Upper lobe of right lung (tissue), 1 donor: Measurements from ENCODE around the gene OGFR. TPM values are rescaled to one million over a fixed set of nuclear protein-coding genes. Genes with fewer than 3 reads are reported as not detected.

Experiments used
- ATAC-seq: fragments of 200-7000 bp; cut with Tn5 transposase; one replicate; pipeline ENCODE4 v1.9.1; 2020; ENCODE audit warnings: mild to moderate bottlenecking, moderate library complexity
- DNase-seq: peaks from one replicate; pipeline ENCODE4 v3.0.0-alpha.2; 2020
- H3K27ac ChIP-seq: fragments of 200-600 bp; one replicate; pipeline ENCODE4 v1.8.0; 2022
- H3K27me3 ChIP-seq: fragments of 200-600 bp; one replicate; pipeline ENCODE4 v1.8.0; 2022; ENCODE audit warnings: mild to moderate bottlenecking
- H3K36me3 ChIP-seq: fragments of 200-600 bp; one replicate; pipeline ENCODE4 v1.8.0; 2022
- H3K4me1 ChIP-seq: fragments of 200-600 bp; one replicate; pipeline ENCODE4 v1.8.0; 2022
- H3K4me3 ChIP-seq: fragments of 200-600 bp; one replicate; pipeline ENCODE4 v1.8.0; 2022; ENCODE audit warnings: mild to moderate bottlenecking
- H3K9me3 ChIP-seq: fragments of 200-600 bp; one replicate; pipeline ENCODE4 v1.8.0; 2022
- intact Hi-C: fragments of 100-400 bp; cut with DNase I; formaldehyde crosslinking; loops from one replicate; pipeline ENCODE4 v1.11.0; 2022
- total RNA-seq: library from RNA; stranded (reverse); fragmentation: NEBNext Ultra II Directional; extraction: Animal tissue kit (Norgen Biotek cat#: 25700); gene quantifications from one replicate; pipeline ENCODE4 v1.2.1, GENCODE V29; 2021
- TF ChIP-seq, protein P1 (sequence below): fragments of 200-600 bp; IDR thresholded peaks from one replicate; pipeline ENCODE4 v1.8.0; 2022; ENCODE audit warnings: antibody characterized with exemption
- donor health status: DM: no; HTN: yes; CAD: no; lungs with severe emphysema.

OGFR gene
- total RNA-seq, 1 donor from 2014 or later = 58.2 TPM

DNA sequence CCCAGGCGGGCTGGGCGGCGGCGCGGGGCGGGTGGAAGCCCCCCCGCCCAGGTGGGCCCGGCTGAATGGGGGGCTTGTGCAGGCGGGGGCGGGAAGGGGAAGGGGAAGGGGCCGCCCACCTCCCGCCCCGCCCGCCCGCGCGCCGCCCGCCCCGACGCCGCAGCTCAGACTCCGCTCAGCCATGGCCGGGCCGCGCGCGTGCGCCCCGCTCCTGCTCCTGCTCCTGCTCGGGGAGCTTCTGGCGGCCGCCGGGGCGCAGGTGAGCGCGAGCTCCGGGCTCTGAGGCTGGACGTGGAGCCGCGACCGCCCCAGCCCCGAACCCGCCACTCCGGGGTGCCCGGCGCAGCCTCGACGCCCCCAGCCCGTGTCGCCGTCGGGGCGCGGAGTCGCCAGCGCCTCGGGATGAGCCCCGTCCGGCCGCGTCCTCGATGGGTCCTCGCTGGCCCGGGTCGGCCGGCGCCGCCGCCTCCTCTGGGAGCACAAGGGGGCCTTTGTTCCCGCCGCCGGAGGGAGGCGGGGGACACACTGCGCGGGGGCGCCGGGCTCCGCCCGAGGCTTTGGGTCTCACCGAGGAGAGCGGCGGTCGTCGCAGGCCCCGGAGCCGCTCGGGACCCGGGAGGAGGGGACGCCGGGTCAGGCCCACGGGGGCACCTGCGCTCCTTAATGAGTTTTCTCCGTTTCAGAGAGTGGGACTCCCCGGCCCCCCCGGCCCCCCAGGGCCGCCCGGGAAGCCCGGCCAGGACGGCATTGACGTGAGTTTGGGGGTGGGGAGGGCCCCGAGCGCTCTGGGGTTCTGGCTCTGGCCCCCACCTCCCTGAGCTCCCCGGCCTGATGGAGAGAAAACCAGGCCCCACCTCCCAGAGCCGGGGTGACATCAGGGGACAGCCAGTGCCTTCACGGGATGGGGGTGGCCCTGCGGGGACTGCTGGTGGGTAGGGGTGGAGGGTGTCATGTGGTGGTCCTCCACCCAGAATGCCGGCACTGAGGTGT lies 12.5 kb downstream of the OGFR start, which contains the start of gene COL9A3:
COL9A3 (plus strand) TSS at position 167 of the 990 bp plus-strand sequence; CDS start at position 182, 15 bp downstream.
- H3K4me1 ChIP-seq = peaks cover 28% of the 10 kb centered on the region
- H3K4me3 ChIP-seq = peak within 1 kb of the TSS; percentile 14

DNA sequence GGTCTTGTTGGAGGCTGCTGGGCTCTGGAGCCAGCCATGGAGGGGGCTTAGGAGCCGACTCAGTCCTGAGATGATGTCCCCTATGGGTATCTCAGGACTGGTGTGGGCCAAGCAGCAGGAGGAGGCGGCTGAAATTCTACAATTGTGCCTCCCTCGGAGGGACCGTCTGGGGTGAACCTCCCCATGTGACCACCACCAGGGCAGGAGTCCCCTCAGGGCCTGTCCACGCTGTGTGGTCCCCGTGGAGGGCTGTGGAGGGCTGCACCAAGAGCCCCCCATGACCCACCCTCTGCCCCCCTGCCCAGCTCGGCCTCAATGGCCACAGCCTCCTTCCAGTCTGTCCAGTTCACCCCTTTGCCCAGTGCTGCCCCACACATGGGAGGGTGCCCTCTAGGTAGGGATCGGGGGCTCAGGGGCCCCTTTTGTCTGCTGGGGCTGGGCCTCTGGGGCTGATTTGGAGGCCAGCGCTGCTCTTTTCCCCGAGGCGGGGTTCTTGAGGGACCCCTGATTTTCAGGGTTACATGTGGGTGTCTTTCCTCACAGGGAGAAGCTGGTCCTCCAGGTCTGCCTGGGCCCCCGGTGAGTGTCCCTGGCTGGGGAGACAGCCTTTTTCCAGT lies 13.4 kb downstream of the OGFR start:
- no peak overlapping the region for H3K27ac ChIP-seq
- H3K4me3 ChIP-seq = no peak overlapping the region
- H3K27me3 ChIP-seq = peaks cover 54% of the 10 kb centered on the region
- TF ChIP-seq, protein P1, sequence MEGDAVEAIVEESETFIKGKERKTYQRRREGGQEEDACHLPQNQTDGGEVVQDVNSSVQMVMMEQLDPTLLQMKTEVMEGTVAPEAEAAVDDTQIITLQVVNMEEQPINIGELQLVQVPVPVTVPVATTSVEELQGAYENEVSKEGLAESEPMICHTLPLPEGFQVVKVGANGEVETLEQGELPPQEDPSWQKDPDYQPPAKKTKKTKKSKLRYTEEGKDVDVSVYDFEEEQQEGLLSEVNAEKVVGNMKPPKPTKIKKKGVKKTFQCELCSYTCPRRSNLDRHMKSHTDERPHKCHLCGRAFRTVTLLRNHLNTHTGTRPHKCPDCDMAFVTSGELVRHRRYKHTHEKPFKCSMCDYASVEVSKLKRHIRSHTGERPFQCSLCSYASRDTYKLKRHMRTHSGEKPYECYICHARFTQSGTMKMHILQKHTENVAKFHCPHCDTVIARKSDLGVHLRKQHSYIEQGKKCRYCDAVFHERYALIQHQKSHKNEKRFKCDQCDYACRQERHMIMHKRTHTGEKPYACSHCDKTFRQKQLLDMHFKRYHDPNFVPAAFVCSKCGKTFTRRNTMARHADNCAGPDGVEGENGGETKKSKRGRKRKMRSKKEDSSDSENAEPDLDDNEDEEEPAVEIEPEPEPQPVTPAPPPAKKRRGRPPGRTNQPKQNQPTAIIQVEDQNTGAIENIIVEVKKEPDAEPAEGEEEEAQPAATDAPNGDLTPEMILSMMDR = no peak
- intact Hi-C loops = no loop called here
- ATAC-seq (no peak), DNase-seq (no peak)
- peaks cover 28% of the 10 kb centered on the region for H3K4me1 ChIP-seq
- H3K9me3 ChIP-seq = no peaks in the 10 kb centered on the region
- no peaks in the 10 kb centered on the region for H3K36me3 ChIP-seq

More for the DNA sequence above, 12.5 kb downstream of the OGFR start, which contains the start of gene COL9A3:
- peaks cover 8% of the 10 kb centered on the region for H3K36me3 ChIP-seq
- TF ChIP-seq, protein P1 = no peak
- DNase-seq (no peak), ATAC-seq (no peak)
- intact Hi-C loops = no loop called here
- H3K9me3 ChIP-seq = no peaks in the 10 kb centered on the region
- no peak within 1 kb of the TSS for H3K27ac ChIP-seq
- peaks cover 54% of the 10 kb centered on the region for H3K27me3 ChIP-seq

DNA sequence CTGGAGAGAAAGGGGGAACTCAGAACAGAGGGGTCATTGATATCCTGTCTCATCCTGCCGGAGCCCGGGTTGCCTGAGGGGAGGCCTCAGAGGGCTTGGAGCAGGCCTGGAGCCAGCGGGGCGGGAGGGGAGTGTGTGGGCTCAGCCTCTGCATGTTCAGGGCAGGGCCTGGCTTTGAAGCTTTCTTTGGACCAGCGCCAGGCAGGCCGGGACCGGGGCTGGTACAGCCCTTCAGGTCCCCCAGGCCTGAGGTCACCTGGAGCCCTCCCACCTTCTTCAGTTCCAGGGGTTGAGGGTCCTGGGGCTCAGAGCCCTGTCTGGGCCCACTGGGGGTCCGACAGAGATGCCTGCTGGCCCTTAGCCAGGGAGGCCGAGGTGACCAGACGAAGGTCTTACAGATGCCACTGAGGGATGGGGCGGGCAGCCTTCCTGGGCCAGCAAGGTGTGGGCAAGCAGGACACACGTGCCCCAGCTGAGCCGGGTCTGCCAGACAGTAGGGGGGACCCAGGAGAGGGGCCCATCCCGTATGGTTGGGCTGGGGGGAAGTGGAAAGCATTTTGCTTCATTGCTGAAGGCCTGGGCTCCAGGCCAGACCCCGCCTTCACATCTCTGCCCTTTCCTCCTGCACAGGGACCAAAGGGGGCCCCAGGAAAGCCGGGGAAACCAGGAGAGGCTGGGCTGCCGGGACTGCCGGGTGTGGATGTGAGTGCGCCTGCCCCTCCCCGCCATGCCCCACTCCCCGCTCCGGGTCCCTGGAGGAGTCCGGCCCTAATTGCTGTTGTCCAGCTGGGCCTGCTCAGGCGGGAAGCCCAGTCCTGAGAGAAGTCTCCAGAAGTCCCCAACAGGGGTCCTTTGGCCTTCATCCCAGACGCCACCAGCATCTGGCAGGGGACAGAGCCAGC lies 14.2 kb downstream of the OGFR start:
- intact Hi-C loops = no loop called here
- Histone ChIP-seq H3K27me3 (peaks cover 54% of the 10 kb centered on the region), H3K27ac (no peak overlapping the region), H3K9me3 (no peaks in the 10 kb centered on the region), H3K36me3 (no peaks in the 10 kb centered on the region), H3K4me3 (no peak overlapping the region), H3K4me1 (peaks cover 28% of the 10 kb centered on the region)
- ATAC-seq (peak; percentile 3), DNase-seq (no peak)
- TF ChIP-seq, protein P1 = no peak

DNA sequence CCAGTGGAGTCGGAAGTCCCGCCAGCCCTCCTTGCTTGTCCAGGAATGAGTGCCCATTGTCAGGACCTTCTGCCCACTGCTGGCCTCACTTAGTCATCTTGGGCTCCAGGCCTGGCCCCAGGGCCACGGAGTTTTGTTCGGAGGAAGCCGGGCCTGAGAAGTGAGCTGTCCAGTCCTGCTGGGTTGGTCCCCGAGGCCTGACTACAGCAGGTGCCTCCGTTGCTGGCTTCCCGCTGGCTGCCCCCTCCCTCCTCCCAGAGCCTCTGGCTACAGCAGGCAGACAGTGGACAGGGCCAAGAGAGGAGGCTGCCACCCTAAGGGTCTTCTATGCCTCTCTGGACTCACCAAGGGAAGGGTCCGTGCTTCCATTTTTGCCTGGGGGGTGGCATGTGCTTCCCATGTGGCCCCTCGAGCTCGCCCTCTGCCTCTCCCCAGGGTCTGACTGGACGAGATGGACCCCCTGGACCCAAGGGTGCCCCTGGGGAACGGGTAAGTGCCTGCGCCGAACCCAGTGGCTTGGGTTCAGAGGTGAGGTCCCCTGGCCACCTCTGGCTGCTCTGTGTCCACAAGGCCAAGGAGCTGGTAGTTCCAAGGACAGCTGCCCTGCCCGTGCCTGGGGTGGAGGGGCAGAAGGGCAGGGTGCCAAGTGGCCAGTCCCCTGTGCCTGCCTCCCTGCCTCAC lies 15.0 kb downstream of the OGFR start:
- no peak for ATAC-seq
- H3K4me3 ChIP-seq = no peak overlapping the region
- peaks cover 29% of the 10 kb centered on the region for H3K4me1 ChIP-seq
- TF ChIP-seq, protein P1 = no peak
- peaks cover 51% of the 10 kb centered on the region for H3K27me3 ChIP-seq
- no peak overlapping the region for H3K27ac ChIP-seq
- H3K36me3 ChIP-seq = no peaks in the 10 kb centered on the region
- no peak for DNase-seq
- no peaks in the 10 kb centered on the region for H3K9me3 ChIP-seq
- intact Hi-C loops = no loop called here
